MM.1S (cell line): ENCODE results near the gene ITGA7.

Source experiments
- CTCF ChIP-seq: fragments of 300-600 bp; sonication (generic); IDR thresholded peaks from 2 replicates; pipeline ENCODE4 v1.5.1; 2016; ENCODE audit warnings: antibody characterized with exemption, low read length, mixed read lengths
- EZH2 ChIP-seq: fragments of 300-600 bp; sonication (generic); optimal IDR thresholded peaks from 2 replicates; pipeline ENCODE3; 2017; ENCODE audit warnings: low read depth, mild to moderate bottlenecking, antibody characterized with exemption, low read length, mixed read lengths
- EZH2phosphoT487 ChIP-seq: fragments of 300-600 bp; sonication (generic); IDR thresholded peaks from 2 replicates; pipeline ENCODE4 v1.6.1; 2018; ENCODE audit warnings: antibody characterized with exemption, low read length

GRCh38 chr12:55746913-55747231, 39.2 kb upstream of the ITGA7 start:
- TF ChIP-seq CTCF (no peak), EZH2 (no peak), EZH2phosphoT487 (no peak)
